Mammary epithelial cell (primary cell): ENCODE results near the gene UBR4.

Source experiments
- EZH2 ChIP-seq: IDR thresholded peaks from 2 replicates; pipeline ENCODE4 v1.6.1; 2012; ENCODE audit warnings: low read length, inconsistent platforms, borderline replicate concordance
- TF ChIP-seq, protein P1 (sequence below), 2 donors: IDR thresholded peaks in 1 of 2; conservative IDR thresholded peaks in 1 of 2; 2 replicates each; pipeline ENCODE4 v1.5.1; 2011 to 2012; ENCODE audit warnings: inconsistent platforms in 2 of 2, low read length in 2 of 2, mild to moderate bottlenecking in 2 of 2, control low read depth in 1 of 2, low read depth in 1 of 2; ENCODE audit not compliant: insufficient read depth in 1 of 2; ENCODE audit errors: extremely low read depth in 1 of 2

DNA sequence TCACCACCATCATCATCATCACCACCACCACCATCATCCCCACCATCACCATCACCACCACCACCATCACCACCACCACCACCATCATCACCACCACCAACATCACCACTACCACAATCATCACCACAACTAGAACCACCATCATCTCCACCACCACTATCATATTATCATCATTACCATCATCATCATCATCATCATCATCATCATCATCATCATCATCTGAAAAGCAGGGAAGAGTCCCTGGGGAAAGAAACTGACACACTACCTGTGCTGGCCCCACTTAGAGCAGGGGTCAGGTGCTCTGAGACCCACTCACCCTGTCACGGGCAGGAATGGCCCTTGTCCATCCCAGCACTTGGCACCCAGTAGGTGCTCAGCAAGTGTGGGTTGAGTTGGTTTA lies 148.7 kb downstream of the UBR4 start:
- TF ChIP-seq, protein P1, sequence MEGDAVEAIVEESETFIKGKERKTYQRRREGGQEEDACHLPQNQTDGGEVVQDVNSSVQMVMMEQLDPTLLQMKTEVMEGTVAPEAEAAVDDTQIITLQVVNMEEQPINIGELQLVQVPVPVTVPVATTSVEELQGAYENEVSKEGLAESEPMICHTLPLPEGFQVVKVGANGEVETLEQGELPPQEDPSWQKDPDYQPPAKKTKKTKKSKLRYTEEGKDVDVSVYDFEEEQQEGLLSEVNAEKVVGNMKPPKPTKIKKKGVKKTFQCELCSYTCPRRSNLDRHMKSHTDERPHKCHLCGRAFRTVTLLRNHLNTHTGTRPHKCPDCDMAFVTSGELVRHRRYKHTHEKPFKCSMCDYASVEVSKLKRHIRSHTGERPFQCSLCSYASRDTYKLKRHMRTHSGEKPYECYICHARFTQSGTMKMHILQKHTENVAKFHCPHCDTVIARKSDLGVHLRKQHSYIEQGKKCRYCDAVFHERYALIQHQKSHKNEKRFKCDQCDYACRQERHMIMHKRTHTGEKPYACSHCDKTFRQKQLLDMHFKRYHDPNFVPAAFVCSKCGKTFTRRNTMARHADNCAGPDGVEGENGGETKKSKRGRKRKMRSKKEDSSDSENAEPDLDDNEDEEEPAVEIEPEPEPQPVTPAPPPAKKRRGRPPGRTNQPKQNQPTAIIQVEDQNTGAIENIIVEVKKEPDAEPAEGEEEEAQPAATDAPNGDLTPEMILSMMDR (conservative IDR thresholded peaks at IDR 0.05 in 1 of 2, IDR thresholded peaks at IDR 0.05 in 1 of 2; ENCODE audit: extremely low read depth in 1 of 2, insufficient read depth in 1 of 2, low read depth in 1 of 2, low read length in 2 of 2), result no peak
- no peak for TF ChIP-seq EZH2
